DND-41 (cell line): Measurements from ENCODE around the gene ZNF652.

ENCODE experiments used
- EZH2 ChIP-seq: IDR thresholded peaks from 3 replicates; pipeline ENCODE4 v1.6.1; 2012; ENCODE audit warnings: borderline replicate concordance, low read depth, mild to moderate bottlenecking, moderate library complexity, low read length, inconsistent platforms; ENCODE audit not compliant: severe bottlenecking
- TF ChIP-seq, protein P1 (sequence below): IDR thresholded peaks from 2 replicates; pipeline ENCODE4 v1.5.1; 2012; ENCODE audit warnings: borderline replicate concordance, low read length, moderate library complexity, mild to moderate bottlenecking; ENCODE audit not compliant: poor library complexity, severe bottlenecking; ENCODE audit errors: extremely low read depth

DNA sequence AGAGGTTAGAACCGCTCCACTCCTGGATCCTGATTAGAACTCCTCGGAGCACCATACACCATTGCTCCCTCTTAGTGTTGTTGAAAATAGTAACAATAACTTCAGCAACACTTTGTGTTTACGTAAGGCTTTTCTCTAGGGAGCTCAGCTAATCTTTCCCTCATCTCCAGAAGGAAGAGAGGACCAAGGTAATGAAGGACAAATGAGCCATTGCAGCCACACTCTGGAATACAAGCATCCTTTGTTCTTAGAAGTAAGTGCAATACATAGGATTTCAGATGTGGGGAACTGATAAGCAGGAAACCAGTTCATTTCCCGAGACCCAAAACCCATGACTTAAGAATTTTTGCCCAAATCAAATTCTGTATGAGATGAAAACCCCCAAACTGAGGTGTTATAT lies 22.9 kb upstream of the ZNF652 start:
- TF ChIP-seq, protein P1, sequence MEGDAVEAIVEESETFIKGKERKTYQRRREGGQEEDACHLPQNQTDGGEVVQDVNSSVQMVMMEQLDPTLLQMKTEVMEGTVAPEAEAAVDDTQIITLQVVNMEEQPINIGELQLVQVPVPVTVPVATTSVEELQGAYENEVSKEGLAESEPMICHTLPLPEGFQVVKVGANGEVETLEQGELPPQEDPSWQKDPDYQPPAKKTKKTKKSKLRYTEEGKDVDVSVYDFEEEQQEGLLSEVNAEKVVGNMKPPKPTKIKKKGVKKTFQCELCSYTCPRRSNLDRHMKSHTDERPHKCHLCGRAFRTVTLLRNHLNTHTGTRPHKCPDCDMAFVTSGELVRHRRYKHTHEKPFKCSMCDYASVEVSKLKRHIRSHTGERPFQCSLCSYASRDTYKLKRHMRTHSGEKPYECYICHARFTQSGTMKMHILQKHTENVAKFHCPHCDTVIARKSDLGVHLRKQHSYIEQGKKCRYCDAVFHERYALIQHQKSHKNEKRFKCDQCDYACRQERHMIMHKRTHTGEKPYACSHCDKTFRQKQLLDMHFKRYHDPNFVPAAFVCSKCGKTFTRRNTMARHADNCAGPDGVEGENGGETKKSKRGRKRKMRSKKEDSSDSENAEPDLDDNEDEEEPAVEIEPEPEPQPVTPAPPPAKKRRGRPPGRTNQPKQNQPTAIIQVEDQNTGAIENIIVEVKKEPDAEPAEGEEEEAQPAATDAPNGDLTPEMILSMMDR: no peak
- TF ChIP-seq EZH2: no peak
